ENCODE measurements around the gene RPH3AL.
"Not testable (repeated sequence)": the region's sequence is repeated elsewhere in the genome, so short reads cannot be mapped to it uniquely, and the experiment has no call there.

The RPH3AL gene

GRCh38 chr17:315399-315798 lies 37.2 kb downstream of the RPH3AL start:
- H3K4me3 Mint-ChIP-seq; ATAC-seq (replicated peaks); H3K4me1 Mint-ChIP-seq; DNase-seq; H3K27ac Mint-ChIP-seq; H3K27me3 Mint-ChIP-seq; H3K9me3 Mint-ChIP-seq; H3K36me3 Mint-ChIP-seq: not testable (repeated sequence)

GRCh38 chr17:314614-314944 lies 38.0 kb downstream of the RPH3AL start:
- ATAC-seq (replicated peaks); H3K4me1 Mint-ChIP-seq; H3K4me3 Mint-ChIP-seq; H3K9me3 Mint-ChIP-seq; H3K27me3 Mint-ChIP-seq; H3K36me3 Mint-ChIP-seq; H3K27ac Mint-ChIP-seq; DNase-seq: not testable (repeated sequence)

- H3K9me3 Mint-ChIP-seq: peaks cover 10% of the 10 kb centered on the region in 2 donors
- no peaks in the 10 kb centered on the region for H3K27me3 Mint-ChIP-seq
- no peaks in the 10 kb centered on the region for H3K4me1 Mint-ChIP-seq
- no peak overlapping the region for H3K4me3 Mint-ChIP-seq
- no peak for DNase-seq
- H3K36me3 Mint-ChIP-seq: no peaks in the 10 kb centered on the region
- no peak overlapping the region for H3K27ac Mint-ChIP-seq
- peak in 1 of 2 donors; percentile 14 for ATAC-seq (replicated peaks)
These were observed 38.5 kb downstream of the RPH3AL start for GRCh38 chr17:313911-314613.

- ATAC-seq (replicated peaks) (no peak), DNase-seq (no peak)
- H3K4me1 Mint-ChIP-seq: no peaks in the 10 kb centered on the region
- no peak overlapping the region for H3K4me3 Mint-ChIP-seq
- H3K9me3 Mint-ChIP-seq: peaks cover 10% of the 10 kb centered on the region in 2 donors
- no peak overlapping the region for H3K27ac Mint-ChIP-seq
- H3K36me3 Mint-ChIP-seq: no peaks in the 10 kb centered on the region
- no peaks in the 10 kb centered on the region for H3K27me3 Mint-ChIP-seq
These were observed 39.4 kb downstream of the RPH3AL start for GRCh38 chr17:313231-313630.

- Mint-ChIP-seq H3K36me3 (no peaks in the 10 kb centered on the region), H3K27ac (no peak overlapping the region), H3K4me3 (no peak overlapping the region), H3K27me3 (no peaks in the 10 kb centered on the region), H3K9me3 (peaks cover 8 to 10% of the 10 kb centered on the region in 2 donors), H3K4me1 (peaks cover 2 to 5% of the 10 kb centered on the region in 2 donors)
- ATAC-seq (replicated peaks): no peak
- DNase-seq: no peak
These were observed 40.0 kb downstream of the RPH3AL start for GRCh38 chr17:312476-313148.

GRCh38 chr17:311119-311782 lies 41.4 kb downstream of the RPH3AL start:
- ATAC-seq (replicated peaks): no peak
- H3K4me3 Mint-ChIP-seq: no peak overlapping the region
- no peaks in the 10 kb centered on the region for H3K27me3 Mint-ChIP-seq

GRCh38 chr17:310111-311010 lies 42.2 kb downstream of the RPH3AL start:
- Mint-ChIP-seq H3K4me3 (no peak overlapping the region), H3K27ac (no peak overlapping the region), H3K36me3 (no peaks in the 10 kb centered on the region), H3K27me3 (no peaks in the 10 kb centered on the region), H3K9me3 (peaks cover 3 to 6% of the 10 kb centered on the region in 2 donors), H3K4me1 (peaks cover 2 to 5% of the 10 kb centered on the region in 2 donors)
- ATAC-seq (replicated peaks) (no peak), DNase-seq (no peak)

More at GRCh38 chr17:311119-311782, 41.4 kb downstream of the RPH3AL start:
- Mint-ChIP-seq H3K27ac (no peak overlapping the region), H3K36me3 (no peaks in the 10 kb centered on the region), H3K9me3 (peaks cover 6 to 8% of the 10 kb centered on the region in 2 donors), H3K4me1 (peaks cover 2 to 5% of the 10 kb centered on the region in 2 donors)
- DNase-seq: no peak

- Mint-ChIP-seq H3K9me3 (peaks cover 0 to under 1% of the 10 kb centered on the region in 2 donors), H3K27ac (no peak overlapping the region), H3K4me3 (no peak overlapping the region), H3K27me3 (no peaks in the 10 kb centered on the region), H3K4me1 (peaks cover 2 to 5% of the 10 kb centered on the region in 2 donors), H3K36me3 (no peaks in the 10 kb centered on the region)
- ATAC-seq (replicated peaks) (peak; percentile 49 to 59), DNase-seq (no peak)
These were observed 43.2 kb downstream of the RPH3AL start for GRCh38 chr17:309361-309888.

GRCh38 chr17:307741-308507 lies 44.7 kb downstream of the RPH3AL start:
- no peak overlapping the region for H3K27ac Mint-ChIP-seq
- H3K4me3 Mint-ChIP-seq: no peak overlapping the region

GRCh38 chr17:307295-307691 lies 45.3 kb downstream of the RPH3AL start:
- no peak overlapping the region for H3K4me3 Mint-ChIP-seq
- peaks cover 0 to 2% of the 10 kb centered on the region in 2 donors for H3K36me3 Mint-ChIP-seq

More at GRCh38 chr17:307741-308507, 44.7 kb downstream of the RPH3AL start:
- Mint-ChIP-seq H3K9me3 (no peaks in the 10 kb centered on the region), H3K4me1 (peaks cover 2 to 5% of the 10 kb centered on the region in 2 donors), H3K36me3 (no peaks in the 10 kb centered on the region), H3K27me3 (peaks cover 0 to 4% of the 10 kb centered on the region in 2 donors)
- no peak for DNase-seq
- no peak for ATAC-seq (replicated peaks)

GRCh38 chr17:306536-307294 lies 45.9 kb downstream of the RPH3AL start:
- ATAC-seq (replicated peaks) (no peak), DNase-seq (no peak)
- H3K4me1 Mint-ChIP-seq: peaks cover 3 to 5% of the 10 kb centered on the region in 2 donors
- peaks cover 5 to 15% of the 10 kb centered on the region in 2 donors for H3K27me3 Mint-ChIP-seq
- H3K36me3 Mint-ChIP-seq: peaks cover 0 to 4% of the 10 kb centered on the region in 2 donors
- no peaks in the 10 kb centered on the region for H3K9me3 Mint-ChIP-seq
- H3K4me3 Mint-ChIP-seq: no peak overlapping the region
- H3K27ac Mint-ChIP-seq: no peak overlapping the region

More at GRCh38 chr17:307295-307691, 45.3 kb downstream of the RPH3AL start:
- Mint-ChIP-seq H3K27ac (no peak overlapping the region), H3K4me1 (peaks cover 2 to 5% of the 10 kb centered on the region in 2 donors), H3K27me3 (peaks cover 3 to 10% of the 10 kb centered on the region in 2 donors), H3K9me3 (no peaks in the 10 kb centered on the region)
- ATAC-seq (replicated peaks): no peak
- no peak for DNase-seq

- ATAC-seq (replicated peaks) (no peak), DNase-seq (no peak)
- H3K27ac Mint-ChIP-seq: no peak overlapping the region
- peaks cover 0 to 4% of the 10 kb centered on the region in 2 donors for H3K36me3 Mint-ChIP-seq
- H3K4me1 Mint-ChIP-seq: peaks cover 3 to 5% of the 10 kb centered on the region in 2 donors
- H3K27me3 Mint-ChIP-seq: peaks cover 5 to 15% of the 10 kb centered on the region in 2 donors
- no peaks in the 10 kb centered on the region for H3K9me3 Mint-ChIP-seq
- H3K4me3 Mint-ChIP-seq: no peak overlapping the region
These were observed 46.5 kb downstream of the RPH3AL start for GRCh38 chr17:306116-306515.

All from stimulated activated naive B cell treated with anti-CD40 and anti-IgM and Interleukin-4, amounts not matched to agents 10 μg/mL and 1 μg/mL and 100 μg/mL, for 72 hours (primary cell).